CD14-positive monocyte (primary cell): ENCODE results near the gene AKAP6. TPM values are rescaled to one million over a fixed set of nuclear protein-coding genes. Genes with fewer than 3 reads are reported as not detected.

ENCODE experiments used
- DNase-seq, 3 donors: peaks; one replicate each; pipeline ENCODE4 v3.0.0-alpha.2; 2011 to 2022
- H2AFZ ChIP-seq: 2 replicates; pipeline ENCODE4 v1.6.0; 2012; ENCODE audit warnings: mild to moderate bottlenecking, low read depth, low read length, inconsistent platforms; ENCODE audit not compliant: insufficient read depth, poor library complexity, severe bottlenecking
- H3K27ac ChIP-seq, 2 donors: 1 replicate in 1 of 2; 2 replicates in 1 of 2; pipeline ENCODE4 v1.5.1; 2012 to 2013; ENCODE audit warnings: low read length in 2 of 2, control low read depth in 1 of 2, inconsistent platforms in 1 of 2, low read depth in 1 of 2, mild to moderate bottlenecking in 1 of 2
- H3K27me3 ChIP-seq, 2 donors: one replicate each; pipeline versions ENCODE4 v1.6.0 to v1.6.1; 2011 to 2013; ENCODE audit warnings: low read length in 2 of 2; ENCODE audit not compliant: control insufficient read depth in 2 of 2, insufficient read depth in 2 of 2
- H3K36me3 ChIP-seq, 2 donors: replicated peaks in 1 of 2; 1 replicate in 1 of 2; 2 replicates in 1 of 2; pipeline versions ENCODE4 v1.5.1 to v1.6.1; 2012 to 2013; ENCODE audit warnings: low read length in 2 of 2, control low read depth in 1 of 2, inconsistent platforms in 1 of 2, mild to moderate bottlenecking in 1 of 2; ENCODE audit not compliant: insufficient read depth in 2 of 2, control insufficient read depth in 1 of 2
- H3K4me1 ChIP-seq, 2 donors: 1 replicate in 1 of 2; 2 replicates in 1 of 2; pipeline versions ENCODE4 v1.5.1 to v1.6.1; 2012 to 2013; ENCODE audit warnings: low read length in 2 of 2, control low read depth in 1 of 2, inconsistent platforms in 1 of 2, mild to moderate bottlenecking in 1 of 2, moderate library complexity in 1 of 2; ENCODE audit not compliant: insufficient read depth in 2 of 2, control insufficient read depth in 1 of 2
- H3K4me2 ChIP-seq: replicated peaks from 2 replicates; pipeline ENCODE3; 2012; ENCODE audit warnings: low read length, moderate library complexity, mild to moderate bottlenecking; ENCODE audit not compliant: poor library complexity, severe bottlenecking; ENCODE audit errors: extremely low read depth
- H3K4me3 ChIP-seq, 3 experiments: fragments of 200-600 bp in 1 of 3; sonication (generic) in 1 of 3; replicated peaks in 1 of 3; 1 replicate in 2 of 3; 2 replicates in 1 of 3; pipeline ENCODE4 v1.5.1; 2011 to 2013; ENCODE audit warnings: low read length in 3 of 3, mild to moderate bottlenecking in 3 of 3, control low read depth in 2 of 3, low read depth in 2 of 3, inconsistent platforms in 1 of 3, moderate library complexity in 1 of 3
- H3K79me2 ChIP-seq: 2 replicates; pipeline ENCODE4 v1.6.0; 2012; ENCODE audit warnings: mild to moderate bottlenecking, control low read depth, inconsistent platforms, low read length, moderate library complexity; ENCODE audit not compliant: insufficient read depth
- H3K9ac ChIP-seq: 2 replicates; pipeline ENCODE4 v1.6.0; 2017; ENCODE audit warnings: low read length, mild to moderate bottlenecking; ENCODE audit not compliant: insufficient read depth, poor library complexity, severe bottlenecking
- H3K9me3 ChIP-seq, 2 donors: replicated peaks in 1 of 2; 1 replicate in 1 of 2; 2 replicates in 1 of 2; pipeline versions ENCODE4 v1.5.1 to v1.6.1; 2012 to 2013; ENCODE audit warnings: low read length in 2 of 2, control low read depth in 1 of 2; ENCODE audit not compliant: control insufficient read depth in 1 of 2, insufficient read depth in 1 of 2
- H4K20me1 ChIP-seq: 2 replicates; pipeline ENCODE4 v1.6.0; 2012; ENCODE audit warnings: mild to moderate bottlenecking, low read length, control low read depth, moderate library complexity; ENCODE audit not compliant: insufficient read depth
- H3K27ac Mint-ChIP-seq, 7 donors: one replicate each; pipeline ENCODE4 v1.8.0; 2020; ENCODE audit warnings: mild to moderate bottlenecking in 7 of 7, mixed read lengths in 7 of 7, moderate library complexity in 6 of 7, inconsistent platforms in 2 of 7
- H3K27me3 Mint-ChIP-seq, 3 donors: one replicate each; pipeline ENCODE4 v1.8.0; 2021 to 2022; ENCODE audit warnings: low read depth in 3 of 3, mild to moderate bottlenecking in 3 of 3, mixed read lengths in 3 of 3, moderate library complexity in 3 of 3, inconsistent platforms in 1 of 3
- H3K36me3 Mint-ChIP-seq, 2 donors: one replicate each; pipeline ENCODE4 v1.8.0; 2020; ENCODE audit warnings: mixed read lengths in 2 of 2, inconsistent platforms in 1 of 2, mild to moderate bottlenecking in 1 of 2
- H3K4me1 Mint-ChIP-seq: one replicate; pipeline ENCODE4 v1.8.0; 2020; ENCODE audit warnings: mild to moderate bottlenecking, mixed read lengths
- H3K4me3 Mint-ChIP-seq, 2 donors: one replicate each; pipeline ENCODE4 v1.8.0; 2020; ENCODE audit warnings: mild to moderate bottlenecking in 2 of 2, mixed read lengths in 2 of 2, moderate library complexity in 1 of 2
- H3K9me3 Mint-ChIP-seq, 7 donors: one replicate each; pipeline ENCODE4 v1.8.0; 2020 to 2022; ENCODE audit warnings: mixed read lengths in 7 of 7, mild to moderate bottlenecking in 6 of 7, moderate library complexity in 6 of 7, inconsistent platforms in 2 of 7
- CTCF ChIP-seq: fragments of 200-600 bp; IDR thresholded peaks from one replicate; pipeline ENCODE4 v1.8.0; 2022; ENCODE audit warnings: antibody characterized with exemption, mild to moderate bottlenecking
- WGBS: methylation state at CpG from one replicate; pipeline ENCODE4 v1.1.5; 2013; ENCODE audit warnings: missing lambda C conversion rate; ENCODE audit not compliant: insufficient coverage; 5-methylcytosine and 5-hydroxymethylcytosine counted together
- intact Hi-C, 2 donors: fragments of 100-400 bp; cut with micrococcal nuclease; formaldehyde crosslinking; loops; one replicate each; pipeline versions ENCODE4 v1.15.0 to v1.15.1; 2023
- polyA plus RNA-seq, 3 donors: library from polyadenylated mRNA; depleted of rRNA in 1 of 3; unstranded in 2 of 3; stranded (reverse) in 1 of 3; fragments of 300-500 nt in 2 of 3; fragments of >200 nt in 1 of 3; fragmentation: Illumina TruSeq in 2 of 3; gene quantifications; 1 replicate in 2 of 3; 2 replicates in 1 of 3; pipeline ENCODE4 v1.2.3, GENCODE V29; 2012 to 2021

AKAP6 gene
- polyA plus RNA-seq, 3 donors: not detected

- Histone ChIP-seq H2AFZ (no peak overlapping the region), H3K4me1 (no peaks in the 10 kb centered on the region), H3K27me3 (no peaks in the 10 kb centered on the region), H4K20me1 (no peaks in the 10 kb centered on the region), H3K4me2 (no peak overlapping the region), H3K9ac (no peak overlapping the region), H3K9me3 (no peaks in the 10 kb centered on the region), H3K36me3 (no peaks in the 10 kb centered on the region), H3K4me3 (no peak overlapping the region), H3K27ac (no peak overlapping the region), H3K79me2 (no peaks in the 10 kb centered on the region)
- 100% methylated on average over 1 of the region's 2 CpGs for WGBS
- H3K4me1 Mint-ChIP-seq: no peaks in the 10 kb centered on the region
- intact Hi-C loops: no loop called here
- H3K36me3 Mint-ChIP-seq: no peaks in the 10 kb centered on the region
- no peak for DNase-seq
- no peak for TF ChIP-seq CTCF
- H3K4me3 Mint-ChIP-seq: no peak overlapping the region
- no peak overlapping the region for H3K27ac Mint-ChIP-seq
- H3K9me3 Mint-ChIP-seq: peaks cover 0 to 8% (median 2%) of the 10 kb centered on the region in 7 donors
- H3K27me3 Mint-ChIP-seq: peaks cover 0 to 3% (median 0%) of the 10 kb centered on the region in 3 donors
Observed at GRCh38 chr14:32343926-32344430, 14.9 kb downstream of the AKAP6 start.

DNA sequence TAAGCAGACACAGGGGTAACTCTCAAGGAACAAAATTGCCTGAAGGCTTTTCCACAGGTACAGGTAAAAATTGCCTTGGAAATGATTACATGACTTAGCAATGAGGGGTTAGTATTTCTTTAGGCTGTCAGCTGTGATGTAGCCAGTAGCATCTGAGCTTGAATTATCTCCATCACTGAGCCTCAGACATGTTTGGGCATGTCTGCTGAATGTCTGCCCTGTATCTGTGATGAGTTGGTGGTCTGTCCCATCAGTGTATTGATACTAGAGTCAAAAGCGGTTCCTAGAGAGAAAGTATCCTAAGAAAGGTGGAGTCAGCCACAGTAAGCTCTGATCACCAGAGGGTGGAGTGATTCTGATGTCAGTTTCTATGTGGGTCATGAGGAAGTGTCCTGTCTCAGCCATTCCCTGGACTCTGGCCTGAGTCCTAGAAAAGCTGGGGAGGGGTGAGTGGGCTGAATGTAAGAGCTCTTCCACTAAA is 16.3 kb downstream of the AKAP6 start:
- no peak overlapping the region for H3K27ac ChIP-seq
- Mint-ChIP-seq H3K9me3 (peaks cover 0 to 8% (median 2%) of the 10 kb centered on the region in 7 donors), H3K36me3 (no peaks in the 10 kb centered on the region), H3K27me3 (peaks cover 0 to 4% (median 3%) of the 10 kb centered on the region in 3 donors), H3K4me3 (no peak overlapping the region), H3K4me1 (no peaks in the 10 kb centered on the region), H3K27ac (no peak overlapping the region)
- intact Hi-C loops: no loop called here
- H3K4me2 ChIP-seq: no peak overlapping the region
- no peak overlapping the region for H2AFZ ChIP-seq
- H3K27me3 ChIP-seq: no peaks in the 10 kb centered on the region
- no peaks in the 10 kb centered on the region for H3K79me2 ChIP-seq
- H3K9me3 ChIP-seq: no peaks in the 10 kb centered on the region
- WGBS: 100% methylated on average over 1 of the region's 1 CpG
- DNase-seq: no peak
- no peak overlapping the region for H3K9ac ChIP-seq
- no peaks in the 10 kb centered on the region for H3K36me3 ChIP-seq
- no peak overlapping the region for H3K4me3 ChIP-seq
- TF ChIP-seq CTCF: no peak
- H4K20me1 ChIP-seq: no peaks in the 10 kb centered on the region
- no peaks in the 10 kb centered on the region for H3K4me1 ChIP-seq
